ENCODE data around the gene CLN6. TPM values are rescaled to one million over a fixed set of nuclear protein-coding genes. Genes with fewer than 3 reads are reported as not detected.
"Not testable (repeated sequence)": the region's sequence is repeated elsewhere in the genome, so short reads cannot be mapped to it uniquely, and the experiment has no call there.

CLN6 gene
- total RNA-seq, 1 experiment from 2014 or later, result 68.7 TPM

DNA sequence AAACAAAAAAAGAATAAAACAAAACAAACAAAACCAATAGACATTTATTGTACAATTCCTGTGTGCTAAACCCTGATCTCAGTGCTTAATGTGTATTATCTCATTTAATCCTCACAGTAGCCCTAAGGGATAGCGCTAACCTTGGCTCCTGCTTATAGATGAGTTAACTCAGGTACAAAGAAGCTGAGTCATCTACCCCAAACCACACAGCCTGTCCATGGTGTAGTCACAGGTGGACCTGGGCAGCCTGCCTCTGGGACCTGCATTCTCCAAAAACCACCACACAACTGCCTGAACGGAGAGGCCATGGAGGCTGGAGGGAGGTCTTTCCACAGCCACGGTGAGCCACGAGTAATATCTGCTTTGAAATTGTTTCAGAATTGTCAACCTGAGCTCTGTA, 5.5 kb upstream of the CLN6 start:
- H3K4me3 ChIP-seq (ENCODE audit: low read depth in 2 of 2, low read length in 2 of 2), result no peak overlapping the region
- POLR2A ChIA-PET, result interaction anchor here (0.6 kb wide), 1 partner anchor 48 kb away, joined by 11 read pairs; no protein-coding TSS in a partner anchor
- H3K27ac ChIP-seq (ENCODE audit: low read length), result no peak overlapping the region
- DNase-seq (ENCODE audit: low read depth, low spot score), result no peak
- H3K36me3 ChIP-seq (ENCODE audit: control insufficient read depth, insufficient read depth, low read length), result no peaks in the 10 kb centered on the region
- CTCF ChIA-PET, result no interaction called here
- no TSS peak for BruUV-seq (replicated peaks)
- peaks cover 6% of the 10 kb centered on the region for H3K4me1 ChIP-seq (ENCODE audit: control insufficient read depth, insufficient read depth, low read length)
- no peak for ATAC-seq
- no peaks in the 10 kb centered on the region for H3K9me3 ChIP-seq (ENCODE audit: control insufficient read depth, insufficient read depth, low read depth, low read length)
- in situ Hi-C loops (cut with HindIII; ENCODE audit: low pct_unique_long_range_greater_than_20kb, low sequenced_read_pairs), result no loop called here
- H3K27me3 ChIP-seq (ENCODE audit: control insufficient read depth, insufficient read depth, low read length), result no peaks in the 10 kb centered on the region
- TF ChIP-seq POLR2AphosphoS5 (IDR thresholded peaks at IDR 0.05; ENCODE audit: low read depth, low read length) (no peak), TCF7L2 (IDR thresholded peaks at IDR 0.05; ENCODE audit: low read depth, low read length) (no peak), SIN3A (IDR thresholded peaks at IDR 0.05; ENCODE audit: borderline replicate concordance, insufficient read depth, low read depth, low read length) (no peak)
- TF ChIP-seq, protein P1, sequence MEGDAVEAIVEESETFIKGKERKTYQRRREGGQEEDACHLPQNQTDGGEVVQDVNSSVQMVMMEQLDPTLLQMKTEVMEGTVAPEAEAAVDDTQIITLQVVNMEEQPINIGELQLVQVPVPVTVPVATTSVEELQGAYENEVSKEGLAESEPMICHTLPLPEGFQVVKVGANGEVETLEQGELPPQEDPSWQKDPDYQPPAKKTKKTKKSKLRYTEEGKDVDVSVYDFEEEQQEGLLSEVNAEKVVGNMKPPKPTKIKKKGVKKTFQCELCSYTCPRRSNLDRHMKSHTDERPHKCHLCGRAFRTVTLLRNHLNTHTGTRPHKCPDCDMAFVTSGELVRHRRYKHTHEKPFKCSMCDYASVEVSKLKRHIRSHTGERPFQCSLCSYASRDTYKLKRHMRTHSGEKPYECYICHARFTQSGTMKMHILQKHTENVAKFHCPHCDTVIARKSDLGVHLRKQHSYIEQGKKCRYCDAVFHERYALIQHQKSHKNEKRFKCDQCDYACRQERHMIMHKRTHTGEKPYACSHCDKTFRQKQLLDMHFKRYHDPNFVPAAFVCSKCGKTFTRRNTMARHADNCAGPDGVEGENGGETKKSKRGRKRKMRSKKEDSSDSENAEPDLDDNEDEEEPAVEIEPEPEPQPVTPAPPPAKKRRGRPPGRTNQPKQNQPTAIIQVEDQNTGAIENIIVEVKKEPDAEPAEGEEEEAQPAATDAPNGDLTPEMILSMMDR (IDR thresholded peaks at IDR 0.05), result no peak
- TF ChIP-seq, protein P2, sequence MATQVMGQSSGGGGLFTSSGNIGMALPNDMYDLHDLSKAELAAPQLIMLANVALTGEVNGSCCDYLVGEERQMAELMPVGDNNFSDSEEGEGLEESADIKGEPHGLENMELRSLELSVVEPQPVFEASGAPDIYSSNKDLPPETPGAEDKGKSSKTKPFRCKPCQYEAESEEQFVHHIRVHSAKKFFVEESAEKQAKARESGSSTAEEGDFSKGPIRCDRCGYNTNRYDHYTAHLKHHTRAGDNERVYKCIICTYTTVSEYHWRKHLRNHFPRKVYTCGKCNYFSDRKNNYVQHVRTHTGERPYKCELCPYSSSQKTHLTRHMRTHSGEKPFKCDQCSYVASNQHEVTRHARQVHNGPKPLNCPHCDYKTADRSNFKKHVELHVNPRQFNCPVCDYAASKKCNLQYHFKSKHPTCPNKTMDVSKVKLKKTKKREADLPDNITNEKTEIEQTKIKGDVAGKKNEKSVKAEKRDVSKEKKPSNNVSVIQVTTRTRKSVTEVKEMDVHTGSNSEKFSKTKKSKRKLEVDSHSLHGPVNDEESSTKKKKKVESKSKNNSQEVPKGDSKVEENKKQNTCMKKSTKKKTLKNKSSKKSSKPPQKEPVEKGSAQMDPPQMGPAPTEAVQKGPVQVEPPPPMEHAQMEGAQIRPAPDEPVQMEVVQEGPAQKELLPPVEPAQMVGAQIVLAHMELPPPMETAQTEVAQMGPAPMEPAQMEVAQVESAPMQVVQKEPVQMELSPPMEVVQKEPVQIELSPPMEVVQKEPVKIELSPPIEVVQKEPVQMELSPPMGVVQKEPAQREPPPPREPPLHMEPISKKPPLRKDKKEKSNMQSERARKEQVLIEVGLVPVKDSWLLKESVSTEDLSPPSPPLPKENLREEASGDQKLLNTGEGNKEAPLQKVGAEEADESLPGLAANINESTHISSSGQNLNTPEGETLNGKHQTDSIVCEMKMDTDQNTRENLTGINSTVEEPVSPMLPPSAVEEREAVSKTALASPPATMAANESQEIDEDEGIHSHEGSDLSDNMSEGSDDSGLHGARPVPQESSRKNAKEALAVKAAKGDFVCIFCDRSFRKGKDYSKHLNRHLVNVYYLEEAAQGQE (IDR thresholded peaks at IDR 0.05; ENCODE audit: insufficient read depth in 1 of 2, low read depth in 2 of 2, low read length in 1 of 2), result no peak
- intact Hi-C loops (cut with micrococcal nuclease; ENCODE audit: unreplicated experiment), result no loop called here

DNA sequence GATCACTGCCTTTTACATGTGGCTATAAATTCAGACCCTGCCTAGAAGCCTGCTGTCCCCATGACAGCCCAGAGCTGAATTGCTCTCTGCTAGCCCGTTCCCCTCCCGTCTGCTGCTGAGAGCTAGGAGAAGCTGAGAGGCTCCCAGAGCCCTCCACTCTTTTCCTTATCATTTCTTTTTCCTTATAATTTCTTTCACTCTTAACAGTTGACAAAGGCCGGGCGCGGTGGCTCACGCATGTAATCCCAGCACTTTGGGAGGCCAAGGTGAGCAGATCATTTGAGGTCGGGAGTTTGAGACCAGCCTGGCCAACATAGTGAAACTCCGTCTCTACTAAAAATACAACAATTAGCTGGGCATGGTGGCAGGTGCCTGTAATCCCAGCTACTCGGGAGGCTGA, 5.0 kb upstream of the CLN6 start:
- H3K36me3 ChIP-seq (ENCODE audit: control insufficient read depth, insufficient read depth, low read length); BruUV-seq (replicated peaks); CTCF ChIA-PET; H3K4me3 ChIP-seq (ENCODE audit: low read depth in 2 of 2, low read length in 2 of 2); H3K27me3 ChIP-seq (ENCODE audit: control insufficient read depth, insufficient read depth, low read length); DNase-seq (ENCODE audit: low read depth, low spot score); in situ Hi-C loops (cut with HindIII; ENCODE audit: low pct_unique_long_range_greater_than_20kb, low sequenced_read_pairs); H3K4me1 ChIP-seq (ENCODE audit: control insufficient read depth, insufficient read depth, low read length); H3K27ac ChIP-seq (ENCODE audit: low read length); ATAC-seq; intact Hi-C loops (cut with micrococcal nuclease; ENCODE audit: unreplicated experiment); H3K9me3 ChIP-seq (ENCODE audit: control insufficient read depth, insufficient read depth, low read depth, low read length): not testable (repeated sequence)
- POLR2A ChIA-PET, result interaction anchor here (0.6 kb wide), 1 partner anchor 49 kb away, joined by 11 read pairs; no protein-coding TSS in a partner anchor

DNA sequence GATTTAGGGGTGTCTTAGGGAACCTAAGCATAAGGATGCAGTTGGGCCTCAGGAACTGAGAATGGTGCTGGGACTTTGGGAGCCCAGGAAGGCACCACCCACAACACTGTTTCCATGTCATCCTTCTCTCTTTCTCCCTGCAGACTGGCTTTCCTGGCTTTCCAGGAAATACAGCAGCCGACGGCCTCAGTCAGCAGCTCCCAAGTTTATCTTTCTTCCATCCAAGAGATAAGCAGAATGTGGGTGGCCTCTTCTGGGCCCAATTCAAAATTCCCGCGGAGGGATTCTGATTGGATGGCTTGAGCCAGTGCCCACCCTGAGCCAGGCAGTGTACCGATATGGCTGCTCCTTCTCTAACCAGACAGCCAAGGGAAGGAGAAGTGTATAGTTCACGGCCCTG, 4.5 kb upstream of the CLN6 start:
- no peaks in the 10 kb centered on the region for H3K36me3 ChIP-seq (ENCODE audit: control insufficient read depth, insufficient read depth, low read length)
- no TSS peak for BruUV-seq (replicated peaks)
- no peak overlapping the region for H3K27ac ChIP-seq (ENCODE audit: low read length)
- ATAC-seq, result no peak
- H3K4me3 ChIP-seq (ENCODE audit: low read depth in 2 of 2, low read length in 2 of 2), result no peak overlapping the region
- in situ Hi-C loops (cut with HindIII; ENCODE audit: low pct_unique_long_range_greater_than_20kb, low sequenced_read_pairs) (no loop called here), intact Hi-C loops (cut with micrococcal nuclease; ENCODE audit: unreplicated experiment) (no loop called here)
- DNase-seq (ENCODE audit: low read depth, low spot score), result no peak
- TF ChIP-seq POLR2AphosphoS5 (IDR thresholded peaks at IDR 0.05; ENCODE audit: low read depth, low read length) (no peak), SIN3A (IDR thresholded peaks at IDR 0.05; ENCODE audit: borderline replicate concordance, insufficient read depth, low read depth, low read length) (no peak), TCF7L2 (IDR thresholded peaks at IDR 0.05; ENCODE audit: low read depth, low read length) (no peak)
- TF ChIP-seq, protein P2 (IDR thresholded peaks at IDR 0.05; ENCODE audit: insufficient read depth in 1 of 2, low read depth in 2 of 2, low read length in 1 of 2), result no peak
- TF ChIP-seq, protein P1 (IDR thresholded peaks at IDR 0.05), result no peak
- H3K27me3 ChIP-seq (ENCODE audit: control insufficient read depth, insufficient read depth, low read length), result no peaks in the 10 kb centered on the region
- H3K9me3 ChIP-seq (ENCODE audit: control insufficient read depth, insufficient read depth, low read depth, low read length), result no peaks in the 10 kb centered on the region
- POLR2A ChIA-PET, result no interaction called here
- H3K4me1 ChIP-seq (ENCODE audit: control insufficient read depth, insufficient read depth, low read length), result peaks cover 6% of the 10 kb centered on the region
- CTCF ChIA-PET, result no interaction called here
